GM12875 (cell line): Measurements from ENCODE around the gene DMRTA2.

ENCODE experiments used
- H3K4me3 ChIP-seq: one replicate; pipeline ENCODE4 v1.5.1; 2011; ENCODE audit warnings: low read depth, low read length, control low read depth
- TF ChIP-seq, protein P1 (sequence below): IDR thresholded peaks from 2 replicates; pipeline ENCODE4 v1.5.1; 2011; ENCODE audit warnings: low read depth, mild to moderate bottlenecking, control low read depth, inconsistent platforms, low read length, moderate library complexity, borderline replicate concordance; ENCODE audit not compliant: insufficient read depth

The DMRTA2 gene

DNA sequence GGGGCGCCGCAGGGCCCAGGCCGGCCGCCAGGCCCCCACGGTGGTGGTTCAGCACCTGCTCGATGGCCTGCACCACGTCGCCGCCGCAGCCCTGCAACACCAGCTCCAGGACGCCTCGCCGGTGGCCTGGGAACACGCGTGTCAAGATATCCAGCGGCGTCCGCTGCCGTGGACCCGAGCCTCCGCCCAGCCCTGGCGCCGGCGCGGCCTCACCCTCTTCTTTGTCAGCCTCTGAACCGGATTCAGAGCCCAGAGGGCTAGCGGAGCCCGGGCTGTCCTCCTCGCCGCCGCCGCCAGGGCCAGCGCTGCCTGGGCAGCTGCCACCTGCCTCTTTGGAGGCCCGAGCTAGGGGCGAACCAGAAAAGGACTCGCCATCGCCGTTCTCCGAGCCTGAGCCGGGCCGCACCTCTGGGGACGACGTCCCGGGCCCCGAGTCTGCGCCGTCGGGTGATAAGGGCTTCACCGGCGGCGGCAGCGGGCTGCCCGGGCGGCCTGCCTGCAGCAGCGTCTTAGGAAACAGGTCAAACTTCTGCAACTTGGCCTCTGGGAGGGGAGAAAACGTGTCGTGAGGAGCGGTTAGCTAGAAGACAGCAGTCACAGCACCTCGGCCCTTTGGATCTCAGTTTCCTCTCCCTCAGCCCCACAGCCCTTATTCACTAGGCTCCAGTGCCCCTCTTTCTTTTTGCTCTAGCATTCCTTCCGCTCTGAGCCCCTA is 3.9 kb downstream of the DMRTA2 start:
- TF ChIP-seq, protein P1, sequence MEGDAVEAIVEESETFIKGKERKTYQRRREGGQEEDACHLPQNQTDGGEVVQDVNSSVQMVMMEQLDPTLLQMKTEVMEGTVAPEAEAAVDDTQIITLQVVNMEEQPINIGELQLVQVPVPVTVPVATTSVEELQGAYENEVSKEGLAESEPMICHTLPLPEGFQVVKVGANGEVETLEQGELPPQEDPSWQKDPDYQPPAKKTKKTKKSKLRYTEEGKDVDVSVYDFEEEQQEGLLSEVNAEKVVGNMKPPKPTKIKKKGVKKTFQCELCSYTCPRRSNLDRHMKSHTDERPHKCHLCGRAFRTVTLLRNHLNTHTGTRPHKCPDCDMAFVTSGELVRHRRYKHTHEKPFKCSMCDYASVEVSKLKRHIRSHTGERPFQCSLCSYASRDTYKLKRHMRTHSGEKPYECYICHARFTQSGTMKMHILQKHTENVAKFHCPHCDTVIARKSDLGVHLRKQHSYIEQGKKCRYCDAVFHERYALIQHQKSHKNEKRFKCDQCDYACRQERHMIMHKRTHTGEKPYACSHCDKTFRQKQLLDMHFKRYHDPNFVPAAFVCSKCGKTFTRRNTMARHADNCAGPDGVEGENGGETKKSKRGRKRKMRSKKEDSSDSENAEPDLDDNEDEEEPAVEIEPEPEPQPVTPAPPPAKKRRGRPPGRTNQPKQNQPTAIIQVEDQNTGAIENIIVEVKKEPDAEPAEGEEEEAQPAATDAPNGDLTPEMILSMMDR: no peak
- H3K4me3 ChIP-seq: no peak overlapping the region

DNA sequence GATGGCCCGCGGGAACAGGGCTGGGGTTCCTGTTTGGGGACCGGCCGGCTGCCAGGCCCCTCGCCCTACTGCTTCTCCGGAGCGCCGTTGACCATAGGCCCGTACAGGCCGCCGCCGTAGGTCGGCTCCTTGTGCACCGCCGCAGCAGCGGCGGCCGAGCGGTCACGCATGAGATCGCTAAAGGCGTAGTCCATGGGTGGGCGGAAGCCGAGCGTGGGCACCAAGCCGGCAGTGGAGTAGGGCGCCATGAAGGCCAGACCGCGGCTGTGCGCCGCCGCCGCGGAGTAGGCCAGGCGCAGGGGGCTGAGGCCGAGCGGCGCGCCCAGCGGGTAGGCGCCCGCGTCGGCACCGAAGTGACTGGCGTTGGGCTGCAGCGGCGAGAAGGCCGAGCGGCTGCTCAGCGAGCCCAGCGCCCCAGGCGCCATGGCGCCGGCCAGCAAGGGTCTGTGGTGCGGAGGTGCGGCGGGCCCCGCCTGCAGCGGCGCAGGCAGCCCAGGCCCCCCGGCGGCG is 4.6 kb downstream of the DMRTA2 start:
- H3K4me3 ChIP-seq: no peak overlapping the region
- TF ChIP-seq, protein P1: no peak

DNA sequence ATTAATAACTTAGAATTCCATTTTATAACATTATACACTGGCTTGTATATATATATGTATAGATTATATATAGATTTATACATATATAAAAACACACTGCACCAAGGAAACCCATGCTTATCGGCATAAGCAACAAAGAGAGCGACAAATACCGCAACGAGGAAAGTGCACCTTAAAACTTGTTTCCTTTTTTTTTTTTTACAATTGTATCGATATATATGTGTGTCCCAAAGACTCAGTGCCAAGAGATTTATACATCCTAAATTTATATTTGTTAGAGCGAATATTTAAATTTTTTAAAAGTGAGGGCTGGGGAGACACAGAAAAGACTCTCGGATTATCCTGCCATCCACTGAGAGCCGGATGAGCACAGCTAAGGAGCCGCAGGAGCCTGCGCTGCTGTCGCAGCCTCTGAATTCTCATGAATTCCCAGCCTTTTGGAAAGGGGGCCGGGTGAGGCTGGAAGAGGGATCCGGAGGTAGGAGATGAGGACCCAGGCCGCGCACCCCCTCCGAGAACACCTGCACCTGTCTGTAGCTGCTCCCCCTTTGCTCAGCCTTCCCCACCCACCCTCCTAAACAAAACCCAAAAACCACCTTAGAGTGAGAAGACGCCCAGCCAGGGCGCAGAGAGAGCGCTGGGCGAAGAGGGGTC is 5.2 kb downstream of the DMRTA2 start:
- TF ChIP-seq, protein P1: no peak
- H3K4me3 ChIP-seq: no peak overlapping the region

DNA sequence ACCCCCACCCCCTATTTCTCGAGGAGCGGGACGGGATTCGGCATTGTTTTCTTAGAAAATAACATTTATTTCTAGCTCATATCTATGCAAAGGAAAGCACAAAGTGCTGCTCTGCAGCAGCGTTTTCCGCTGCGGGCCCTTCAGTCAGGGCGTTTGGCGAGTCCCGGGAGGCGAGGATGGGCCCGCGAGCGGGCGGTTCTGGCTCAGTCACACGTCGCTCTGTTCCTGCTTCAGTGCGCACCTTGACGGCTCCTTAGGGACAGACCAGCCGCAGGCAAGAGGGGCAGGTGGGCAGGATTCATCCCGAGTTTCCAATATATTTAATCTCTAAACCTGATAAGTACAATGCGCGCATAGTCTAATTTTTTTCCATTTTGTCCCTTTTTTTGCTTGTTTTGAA is 5.7 kb downstream of the DMRTA2 start:
- TF ChIP-seq, protein P1: no peak
- no peak overlapping the region for H3K4me3 ChIP-seq

DNA sequence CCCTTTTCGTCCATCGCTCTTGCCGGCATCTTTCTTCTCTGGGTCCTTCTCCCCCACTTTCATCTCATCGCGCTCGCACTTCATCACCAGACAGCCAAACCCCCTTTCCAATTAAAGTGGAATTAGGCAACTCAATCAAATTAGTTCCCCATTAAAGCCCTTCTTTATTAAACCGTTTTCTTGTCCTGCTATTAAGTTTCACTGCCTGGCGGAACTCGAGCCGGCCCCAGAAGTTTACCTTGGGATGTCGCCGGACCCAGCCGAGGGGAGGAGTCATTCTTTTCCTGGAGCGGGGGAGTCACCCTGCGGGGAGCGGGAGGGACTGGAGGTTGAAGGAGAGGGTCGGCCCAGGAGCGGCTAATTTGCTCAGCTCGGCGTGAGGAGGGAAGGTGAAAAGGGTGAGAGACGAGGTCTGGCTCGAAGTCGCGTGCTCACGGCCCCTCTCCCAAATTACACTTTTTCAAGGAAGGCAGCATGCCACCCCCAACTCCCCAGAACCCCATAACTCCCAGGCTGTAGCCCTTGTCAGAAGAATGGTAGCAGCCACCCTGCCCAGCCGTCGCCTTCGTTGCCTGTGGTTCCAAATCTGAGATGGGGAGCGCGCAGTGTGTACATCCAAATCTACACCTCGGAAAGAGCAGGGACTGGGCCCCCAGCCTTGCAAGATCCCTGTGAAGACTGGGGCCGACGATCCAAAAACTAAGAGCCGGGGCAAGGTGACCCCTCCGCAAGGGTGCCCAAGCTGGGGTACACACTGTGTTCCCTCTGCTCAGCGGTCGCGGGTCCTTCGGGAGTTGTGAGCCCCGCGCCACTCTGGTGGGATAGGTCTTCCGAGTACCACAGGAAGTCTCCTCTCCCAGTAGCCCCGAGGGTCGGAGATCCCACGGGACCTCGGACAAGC is 6.4 kb downstream of the DMRTA2 start:
- H3K4me3 ChIP-seq: no peak overlapping the region
- TF ChIP-seq, protein P1: no peak

DNA sequence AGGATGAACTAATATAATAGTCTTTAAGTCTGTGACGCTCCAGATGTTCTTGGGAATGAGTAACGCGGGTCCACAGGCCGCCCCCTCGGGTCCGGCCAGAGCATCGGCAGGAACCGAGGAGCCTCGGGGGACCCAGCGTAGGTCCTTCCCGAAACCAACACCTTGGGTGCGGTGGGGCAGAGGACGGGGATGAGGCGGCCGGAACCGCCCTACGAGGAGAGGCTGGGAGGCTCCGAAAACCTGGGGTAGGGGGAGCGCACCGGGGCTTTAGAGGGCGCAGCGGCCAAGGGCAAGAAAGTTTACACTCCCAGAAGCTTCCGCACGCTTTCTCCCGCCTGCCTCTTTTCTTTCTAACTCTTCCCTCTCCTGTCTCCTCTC is 7.1 kb downstream of the DMRTA2 start:
- H3K4me3 ChIP-seq: no peak overlapping the region
- TF ChIP-seq, protein P1: no peak
